ENCODE measurements around the gene EXOC3L1. TPM values are rescaled to one million over a fixed set of nuclear protein-coding genes. Genes with fewer than 3 reads are reported as not detected.
A peak's percentile ranks its signal among the peaks of the same experiment; 100 is the strongest.

Gene EXOC3L1
- total and polyA plus RNA-seq, 2 of the 13 experiments (the other 11 are each of a cell fraction or from before 2014, with no cell fraction given), result 0.12 TPM; not detected in 1

DNA sequence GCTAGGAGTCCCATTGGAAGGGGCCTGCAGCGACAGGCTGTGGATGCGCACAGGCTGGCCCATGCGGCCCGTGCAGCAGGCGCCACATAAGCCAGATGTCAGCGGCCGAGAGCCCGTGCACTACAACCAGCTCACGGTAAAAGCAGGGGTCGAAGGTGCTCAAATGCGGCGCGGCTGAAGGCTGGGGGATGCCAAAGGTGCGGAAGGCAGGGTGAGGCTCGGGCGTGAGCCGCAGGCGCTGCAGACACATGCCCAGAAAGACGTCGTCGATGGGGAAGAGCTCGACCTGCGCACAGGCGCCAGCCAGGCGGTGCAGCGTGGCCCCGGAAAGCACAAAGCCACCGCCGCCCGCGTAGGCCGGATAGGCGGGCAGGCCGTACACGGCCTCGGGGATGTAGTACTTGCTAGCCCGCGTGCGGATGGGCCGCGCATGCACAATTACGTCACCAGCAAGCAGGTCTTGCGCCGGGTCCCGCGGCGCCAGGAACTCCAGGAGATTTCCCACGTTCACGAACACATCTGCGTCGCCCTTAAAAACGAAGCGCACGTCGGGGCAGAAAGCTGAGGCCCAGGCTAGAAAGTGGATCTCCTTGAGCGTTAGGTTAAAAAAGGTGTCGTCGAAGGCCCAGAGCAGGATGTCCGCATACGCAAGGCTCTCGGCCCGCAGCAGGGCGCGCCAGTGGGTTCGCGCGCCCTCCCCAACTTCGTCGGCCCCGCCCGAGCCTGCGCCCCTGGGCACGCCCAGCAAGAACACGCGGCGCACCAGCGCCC, 40.5 kb downstream of the EXOC3L1 start:
- no peaks in the 10 kb centered on the region for H3K79me2 ChIP-seq (ENCODE audit: insufficient read depth, low read length)
- peaks cover 31 to 47% of the 10 kb centered on the region in 2 experiments for H3K36me3 ChIP-seq (replicated peaks in 1 of 2; ENCODE audit: control insufficient read depth in 1 of 2, insufficient read depth in 2 of 2, low read length in 2 of 2)
- in situ Hi-C loops (cut with HindIII; ENCODE audit: extremely low pct_ligation_motif_present, low pct_unique_long_range_greater_than_20kb), result no loop called here
- FAIRE-seq (no peak), DNase-seq (ENCODE audit: low spot score) (no peak), ATAC-seq (no peak)
- H2AFZ ChIP-seq (ENCODE audit: low read length), result no peak overlapping the region
- no TSS peak for BruUV-seq (replicated peaks)
- no peak overlapping the region for H3K4me2 ChIP-seq (ENCODE audit: low read depth, low read length)
- H3K27ac ChIP-seq (ENCODE audit: extremely low read length, insufficient read depth, low read length), result no peak overlapping the region
- no peaks in the 10 kb centered on the region for H3K9me3 ChIP-seq (ENCODE audit: low read length)
- peaks cover 18% of the 10 kb centered on the region for H3K4me1 ChIP-seq (ENCODE audit: insufficient read depth, low read length)
- intact Hi-C loops (cut with micrococcal nuclease; ENCODE audit: unreplicated experiment), result loop anchor here (10.0 kb wide), 1 partner anchor 255 kb away; no protein-coding TSS in a partner anchor
- no peak overlapping the region for H3K4me3 ChIP-seq (replicated peaks in 1 of 3; ENCODE audit: insufficient read depth in 1 of 3, low read depth in 2 of 3, low read length in 3 of 3)
- 97% methylated on average over 77 of the region's 77 CpGs for WGBS (ENCODE audit: low lambda C conversion rate)
- ChIA-PET CTCF (ENCODE audit: low intra/inter-chr PET ratio, low total read pairs) (no interaction called here), POLR2A (interaction anchor here (0.5 to 4.1 kb wide), 5 partner anchors 8 to 132 kb away, joined by 3 to 19 read pairs (median 13); partner anchors contain the start of genes FBXL8 and TRADD)
- no peak overlapping the region for H3K9ac ChIP-seq (ENCODE audit: insufficient read depth, low read depth, low read length)
- H4K20me1 ChIP-seq (ENCODE audit: insufficient read depth, low read length), result peaks cover 9% of the 10 kb centered on the region; the same call in 1 of the 2 replicates
- no peaks in the 10 kb centered on the region; a peak in 1 of 5 replicates for H3K27me3 ChIP-seq (ENCODE audit: control insufficient read depth in 1 of 2, insufficient read depth in 2 of 2, low read length in 2 of 2)
- no peak for TF ChIP-seq RBM39 (IDR thresholded peaks at IDR 0.05; ENCODE audit: low read depth, low read length, poor library complexity, severe bottlenecking)
- TF ChIP-seq ZNF781 (CRISPR knock-in tag; IDR thresholded peaks at IDR 0.05; ENCODE audit: borderline replicate concordance, not compliant biosample characterization), result no peak
- TF ChIP-seq, protein P1, sequence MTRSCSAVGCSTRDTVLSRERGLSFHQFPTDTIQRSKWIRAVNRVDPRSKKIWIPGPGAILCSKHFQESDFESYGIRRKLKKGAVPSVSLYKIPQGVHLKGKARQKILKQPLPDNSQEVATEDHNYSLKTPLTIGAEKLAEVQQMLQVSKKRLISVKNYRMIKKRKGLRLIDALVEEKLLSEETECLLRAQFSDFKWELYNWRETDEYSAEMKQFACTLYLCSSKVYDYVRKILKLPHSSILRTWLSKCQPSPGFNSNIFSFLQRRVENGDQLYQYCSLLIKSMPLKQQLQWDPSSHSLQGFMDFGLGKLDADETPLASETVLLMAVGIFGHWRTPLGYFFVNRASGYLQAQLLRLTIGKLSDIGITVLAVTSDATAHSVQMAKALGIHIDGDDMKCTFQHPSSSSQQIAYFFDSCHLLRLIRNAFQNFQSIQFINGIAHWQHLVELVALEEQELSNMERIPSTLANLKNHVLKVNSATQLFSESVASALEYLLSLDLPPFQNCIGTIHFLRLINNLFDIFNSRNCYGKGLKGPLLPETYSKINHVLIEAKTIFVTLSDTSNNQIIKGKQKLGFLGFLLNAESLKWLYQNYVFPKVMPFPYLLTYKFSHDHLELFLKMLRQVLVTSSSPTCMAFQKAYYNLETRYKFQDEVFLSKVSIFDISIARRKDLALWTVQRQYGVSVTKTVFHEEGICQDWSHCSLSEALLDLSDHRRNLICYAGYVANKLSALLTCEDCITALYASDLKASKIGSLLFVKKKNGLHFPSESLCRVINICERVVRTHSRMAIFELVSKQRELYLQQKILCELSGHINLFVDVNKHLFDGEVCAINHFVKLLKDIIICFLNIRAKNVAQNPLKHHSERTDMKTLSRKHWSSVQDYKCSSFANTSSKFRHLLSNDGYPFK (CRISPR knock-in tag; IDR thresholded peaks at IDR 0.05; ENCODE audit: borderline replicate concordance), result 0 out of 2 replicates have a peak, but pooled peaks have one; percentile 32
- TF ChIP-seq HNRNPL (IDR thresholded peaks at IDR 0.05; ENCODE audit: low read depth, low read length), result 0 out of 2 replicates have a peak, but pooled peaks have one; percentile 57
- TF ChIP-seq, protein P2, sequence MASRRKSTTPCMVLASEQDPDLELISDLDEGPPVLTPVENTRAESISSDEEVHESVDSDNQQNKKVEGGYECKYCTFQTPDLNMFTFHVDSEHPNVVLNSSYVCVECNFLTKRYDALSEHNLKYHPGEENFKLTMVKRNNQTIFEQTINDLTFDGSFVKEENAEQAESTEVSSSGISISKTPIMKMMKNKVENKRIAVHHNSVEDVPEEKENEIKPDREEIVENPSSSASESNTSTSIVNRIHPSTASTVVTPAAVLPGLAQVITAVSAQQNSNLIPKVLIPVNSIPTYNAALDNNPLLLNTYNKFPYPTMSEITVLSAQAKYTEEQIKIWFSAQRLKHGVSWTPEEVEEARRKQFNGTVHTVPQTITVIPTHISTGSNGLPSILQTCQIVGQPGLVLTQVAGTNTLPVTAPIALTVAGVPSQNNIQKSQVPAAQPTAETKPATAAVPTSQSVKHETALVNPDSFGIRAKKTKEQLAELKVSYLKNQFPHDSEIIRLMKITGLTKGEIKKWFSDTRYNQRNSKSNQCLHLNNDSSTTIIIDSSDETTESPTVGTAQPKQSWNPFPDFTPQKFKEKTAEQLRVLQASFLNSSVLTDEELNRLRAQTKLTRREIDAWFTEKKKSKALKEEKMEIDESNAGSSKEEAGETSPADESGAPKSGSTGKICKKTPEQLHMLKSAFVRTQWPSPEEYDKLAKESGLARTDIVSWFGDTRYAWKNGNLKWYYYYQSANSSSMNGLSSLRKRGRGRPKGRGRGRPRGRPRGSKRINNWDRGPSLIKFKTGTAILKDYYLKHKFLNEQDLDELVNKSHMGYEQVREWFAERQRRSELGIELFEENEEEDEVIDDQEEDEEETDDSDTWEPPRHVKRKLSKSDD (CRISPR knock-in tag; IDR thresholded peaks at IDR 0.05; ENCODE audit: low read depth), result peak; percentile 81; the same call in 1 of the 2 replicates
- peak; percentile 28; the same call in 1 of the 2 replicates for TF ChIP-seq HOXA5 (CRISPR knock-in tag; IDR thresholded peaks at IDR 0.05)
- TF ChIP-seq ZNF234 (CRISPR knock-in tag; conservative IDR thresholded peaks at IDR 0.05), result peak; percentile 44; the same call in 1 of the 2 replicates
- TF ChIP-seq, protein P3, sequence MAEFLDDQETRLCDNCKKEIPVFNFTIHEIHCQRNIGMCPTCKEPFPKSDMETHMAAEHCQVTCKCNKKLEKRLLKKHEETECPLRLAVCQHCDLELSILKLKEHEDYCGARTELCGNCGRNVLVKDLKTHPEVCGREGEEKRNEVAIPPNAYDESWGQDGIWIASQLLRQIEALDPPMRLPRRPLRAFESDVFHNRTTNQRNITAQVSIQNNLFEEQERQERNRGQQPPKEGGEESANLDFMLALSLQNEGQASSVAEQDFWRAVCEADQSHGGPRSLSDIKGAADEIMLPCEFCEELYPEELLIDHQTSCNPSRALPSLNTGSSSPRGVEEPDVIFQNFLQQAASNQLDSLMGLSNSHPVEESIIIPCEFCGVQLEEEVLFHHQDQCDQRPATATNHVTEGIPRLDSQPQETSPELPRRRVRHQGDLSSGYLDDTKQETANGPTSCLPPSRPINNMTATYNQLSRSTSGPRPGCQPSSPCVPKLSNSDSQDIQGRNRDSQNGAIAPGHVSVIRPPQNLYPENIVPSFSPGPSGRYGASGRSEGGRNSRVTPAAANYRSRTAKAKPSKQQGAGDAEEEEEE (CRISPR knock-in tag; IDR thresholded peaks at IDR 0.05; ENCODE audit: borderline replicate concordance), result no peak
- no peak for TF ChIP-seq RARA (CRISPR knock-in tag; IDR thresholded peaks at IDR 0.05)
- 0 out of 2 replicates have a peak, but pooled peaks have one; percentile 25 for TF ChIP-seq TARDBP (CRISPR knock-in tag; IDR thresholded peaks at IDR 0.05)
- TF ChIP-seq, protein P4, sequence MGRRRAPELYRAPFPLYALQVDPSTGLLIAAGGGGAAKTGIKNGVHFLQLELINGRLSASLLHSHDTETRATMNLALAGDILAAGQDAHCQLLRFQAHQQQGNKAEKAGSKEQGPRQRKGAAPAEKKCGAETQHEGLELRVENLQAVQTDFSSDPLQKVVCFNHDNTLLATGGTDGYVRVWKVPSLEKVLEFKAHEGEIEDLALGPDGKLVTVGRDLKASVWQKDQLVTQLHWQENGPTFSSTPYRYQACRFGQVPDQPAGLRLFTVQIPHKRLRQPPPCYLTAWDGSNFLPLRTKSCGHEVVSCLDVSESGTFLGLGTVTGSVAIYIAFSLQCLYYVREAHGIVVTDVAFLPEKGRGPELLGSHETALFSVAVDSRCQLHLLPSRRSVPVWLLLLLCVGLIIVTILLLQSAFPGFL (CRISPR knock-in tag; IDR thresholded peaks at IDR 0.05), result no peak
- 0 out of 2 replicates have a peak, but pooled peaks have one; percentile 22 for TF ChIP-seq IRF2 (CRISPR knock-in tag; IDR thresholded peaks at IDR 0.05)
- TF ChIP-seq CHD4 (IDR thresholded peaks at IDR 0.05; ENCODE audit: borderline replicate concordance, low read length), result no peak
- TF ChIP-seq RXRA (CRISPR knock-in tag; IDR thresholded peaks at IDR 0.05), result no peak; the same call in 1 of the 2 replicates

All from HepG2 (cell line).